Stimulated activated CD8-positive, alpha-beta memory T cell treated with anti-CD3 and anti-CD28 coated beads, Interleukin-2, amount 100 ng/mL, for 48 hours (primary cell): Measurements from ENCODE around the gene TGM5.
"Not testable (repeated sequence)": the region's sequence is repeated elsewhere in the genome, so short reads cannot be mapped to it uniquely, and the experiment has no call there.

Experiments
- DNase-seq, 2 donors: peaks; one replicate each; pipeline ENCODE4 v3.0.0-alpha.2; 2020; ENCODE audit warnings: low read depth in 2 of 2

The TGM5 gene

DNA sequence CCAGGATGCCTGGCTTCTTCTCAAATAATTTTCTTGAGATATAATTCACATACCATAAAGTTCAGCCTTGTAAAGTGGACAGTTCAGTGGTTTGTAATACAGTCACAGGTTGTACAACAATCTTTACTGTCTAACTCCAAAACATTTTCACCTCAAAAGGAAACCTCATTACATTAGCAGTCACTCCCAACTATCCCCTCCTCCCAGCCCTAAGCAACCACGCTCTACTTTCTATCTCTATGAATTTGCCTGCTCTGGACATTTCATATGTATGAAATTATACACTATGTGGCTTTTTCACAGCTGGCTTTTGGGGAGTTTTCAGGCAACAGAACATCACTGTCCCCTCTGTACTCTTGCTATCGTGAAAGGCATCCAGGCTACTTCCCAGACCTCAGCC is 17.5 kb downstream of the TGM5 start:
- no peak for DNase-seq

DNA sequence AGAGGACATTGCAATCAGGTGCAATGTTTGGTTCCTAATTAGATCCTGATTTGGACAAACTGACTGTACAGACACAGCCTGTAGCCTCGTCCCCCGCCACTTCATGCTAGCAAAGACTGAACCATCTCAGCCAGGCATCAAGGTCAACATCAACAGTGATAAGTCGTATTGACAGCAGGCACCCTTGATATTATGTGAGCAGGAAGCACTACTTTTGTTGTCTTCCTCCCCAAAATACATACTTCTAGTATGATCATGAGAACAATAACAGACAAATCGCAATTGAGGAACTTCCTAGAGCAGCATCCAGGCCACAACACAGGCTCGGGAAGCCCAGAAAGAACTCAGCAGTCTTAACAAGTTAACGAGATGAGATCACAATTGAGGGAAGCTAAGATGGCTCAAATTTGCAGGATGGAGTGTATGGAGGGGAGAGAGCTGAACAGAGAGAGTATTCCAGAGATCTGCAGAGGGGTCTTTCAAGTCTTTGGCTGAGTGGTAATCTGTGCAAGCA is 20.4 kb downstream of the TGM5 start:
- no peak for DNase-seq

DNA sequence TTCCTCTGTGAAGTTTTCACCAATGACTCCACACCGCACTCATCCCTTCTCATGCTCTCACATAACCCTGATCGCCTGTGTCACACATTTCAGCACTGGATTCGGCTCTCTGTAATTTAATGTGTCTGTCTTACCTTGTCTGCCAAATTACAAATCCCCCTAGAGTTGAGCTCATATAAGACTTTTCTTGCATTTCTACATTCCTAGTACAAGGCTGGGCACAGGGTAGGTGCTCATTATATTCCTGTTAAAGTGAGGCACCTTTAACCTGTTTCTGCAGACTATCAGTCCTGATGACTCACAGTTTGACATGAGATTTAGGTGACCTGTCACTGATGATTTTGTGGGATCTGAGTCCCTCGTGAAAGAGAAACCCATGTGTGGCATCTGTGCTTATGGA is 22.6 kb downstream of the TGM5 start:
- DNase-seq = no peak

DNA sequence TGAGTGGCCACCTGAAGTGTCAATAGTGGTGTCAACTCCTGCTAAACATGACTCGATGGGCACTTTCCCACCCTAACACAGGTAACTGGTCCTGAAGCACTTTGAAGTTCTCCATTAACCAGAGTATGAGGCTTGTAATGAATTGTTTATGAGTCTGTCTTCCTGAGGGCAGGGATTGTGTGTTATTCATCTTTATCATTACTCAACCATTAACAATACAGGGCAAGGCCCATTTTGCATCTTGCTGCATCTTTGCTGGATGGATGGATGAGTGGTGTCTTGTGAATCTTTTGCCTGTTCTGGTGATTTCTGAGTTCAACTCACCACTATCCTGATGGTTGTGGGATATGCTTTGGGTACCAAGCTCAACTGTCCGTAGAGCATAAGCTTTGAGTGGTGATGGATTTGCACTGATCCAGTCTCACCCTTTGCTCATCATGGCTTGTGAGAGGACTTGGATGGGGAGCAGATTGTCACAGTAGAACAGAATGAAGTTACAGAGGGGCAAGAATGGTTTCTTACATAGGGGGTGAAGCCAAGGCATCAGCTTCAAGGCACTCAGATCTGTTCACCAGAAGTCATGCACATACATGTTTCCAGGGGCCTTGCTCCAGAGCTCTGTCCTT is 23.6 kb downstream of the TGM5 start:
- no peak for DNase-seq

DNA sequence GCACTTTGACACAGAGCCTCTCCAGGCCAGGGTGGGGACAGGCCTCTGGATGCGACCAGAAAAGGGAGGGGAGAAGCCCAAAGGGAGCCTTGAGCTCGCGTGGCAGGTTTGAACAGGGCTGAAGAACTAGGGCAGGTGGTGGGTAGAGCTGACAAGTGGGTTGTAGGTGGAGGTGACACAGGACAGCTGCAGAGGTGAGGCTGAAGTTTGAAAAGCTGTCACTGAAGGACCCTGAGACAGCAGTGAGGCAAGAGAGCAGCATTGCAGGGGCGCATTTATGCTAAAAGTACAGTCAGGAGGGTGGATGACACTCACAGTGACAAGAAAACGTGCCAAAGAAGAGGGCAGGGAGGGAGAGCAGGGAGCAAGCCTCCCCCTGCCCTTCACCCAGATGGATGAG is 24.1 kb downstream of the TGM5 start:
- no peak for DNase-seq

DNA sequence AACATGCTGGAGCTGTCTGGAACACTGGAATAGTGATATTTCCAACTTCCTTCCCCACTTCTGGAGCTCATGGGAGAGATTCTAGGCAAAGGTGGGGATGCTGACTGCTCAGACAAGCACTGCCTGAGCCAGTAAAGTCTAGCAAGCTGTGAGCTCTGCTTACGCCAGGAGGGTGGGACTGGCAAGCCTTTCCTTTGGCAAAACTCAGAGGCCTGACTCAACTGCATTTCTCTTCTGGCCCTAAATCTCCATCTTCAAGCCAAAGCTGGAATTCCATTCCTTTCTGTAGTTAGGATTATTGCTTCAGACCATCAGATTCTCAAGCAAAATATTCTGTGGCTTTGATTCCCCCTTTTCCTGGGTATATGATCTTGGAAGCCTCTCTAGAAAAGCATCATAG is 25.6 kb downstream of the TGM5 start:
- no peak for DNase-seq

DNA sequence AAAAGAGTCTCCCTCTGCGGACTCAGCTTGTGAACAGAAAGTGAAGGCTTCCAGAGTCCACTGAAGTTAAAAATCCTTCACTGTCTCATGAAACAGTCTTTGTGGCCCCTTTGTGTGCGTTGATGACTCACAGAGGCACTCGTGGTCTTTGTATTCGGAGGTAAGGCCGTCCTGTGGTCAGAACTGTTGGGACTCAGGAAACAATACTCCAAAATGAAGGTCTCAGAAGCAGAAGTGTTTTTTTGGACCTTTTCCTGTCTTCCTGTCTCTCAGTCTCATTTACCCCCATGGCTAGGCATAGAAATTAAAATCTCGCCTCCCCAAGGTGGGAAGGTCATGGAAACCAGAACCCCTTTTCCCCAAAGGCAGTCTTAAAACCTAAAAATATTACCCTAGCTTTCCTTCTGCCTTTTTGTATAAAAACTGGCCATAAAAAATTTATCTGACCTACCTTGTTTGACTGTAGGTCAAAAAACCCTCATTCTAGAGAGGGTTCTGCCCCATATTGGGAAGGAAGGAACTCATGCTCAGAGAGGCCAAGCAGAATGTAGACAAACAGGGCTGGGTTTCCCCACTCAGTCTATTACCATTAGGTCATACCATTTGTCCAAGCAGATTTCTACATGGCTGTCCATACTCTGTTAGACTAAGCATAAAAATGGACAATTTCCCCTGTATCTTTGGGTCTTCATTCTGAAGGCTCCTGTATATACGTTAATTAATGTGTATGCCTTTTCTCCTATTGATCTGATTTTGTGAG is 26.8 kb downstream of the TGM5 start:
- DNase-seq = no peak

DNA sequence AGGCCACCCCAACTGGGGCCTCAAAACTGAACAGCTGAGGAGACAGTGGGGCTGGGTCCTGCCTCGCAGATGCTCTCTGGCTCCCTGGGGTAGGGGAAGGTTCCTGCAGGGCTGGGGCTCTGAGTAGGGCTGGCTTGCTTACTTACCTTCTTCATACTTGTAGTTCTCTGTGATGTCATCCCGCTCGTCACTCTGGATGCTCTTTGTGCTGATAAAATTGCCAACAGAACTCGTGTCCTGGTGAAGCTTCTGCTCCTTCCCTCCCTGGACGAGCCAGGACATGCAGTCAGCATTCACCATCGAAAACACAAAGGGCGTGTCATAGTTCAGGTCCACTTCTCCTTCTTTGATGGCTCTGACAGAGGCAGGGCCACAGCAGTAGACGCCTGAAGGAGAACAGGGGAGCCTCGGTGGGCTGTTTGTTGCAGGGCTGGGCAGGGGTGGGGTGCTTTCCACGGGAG is 28.0 kb downstream of the TGM5 start:
- DNase-seq = no peak

DNA sequence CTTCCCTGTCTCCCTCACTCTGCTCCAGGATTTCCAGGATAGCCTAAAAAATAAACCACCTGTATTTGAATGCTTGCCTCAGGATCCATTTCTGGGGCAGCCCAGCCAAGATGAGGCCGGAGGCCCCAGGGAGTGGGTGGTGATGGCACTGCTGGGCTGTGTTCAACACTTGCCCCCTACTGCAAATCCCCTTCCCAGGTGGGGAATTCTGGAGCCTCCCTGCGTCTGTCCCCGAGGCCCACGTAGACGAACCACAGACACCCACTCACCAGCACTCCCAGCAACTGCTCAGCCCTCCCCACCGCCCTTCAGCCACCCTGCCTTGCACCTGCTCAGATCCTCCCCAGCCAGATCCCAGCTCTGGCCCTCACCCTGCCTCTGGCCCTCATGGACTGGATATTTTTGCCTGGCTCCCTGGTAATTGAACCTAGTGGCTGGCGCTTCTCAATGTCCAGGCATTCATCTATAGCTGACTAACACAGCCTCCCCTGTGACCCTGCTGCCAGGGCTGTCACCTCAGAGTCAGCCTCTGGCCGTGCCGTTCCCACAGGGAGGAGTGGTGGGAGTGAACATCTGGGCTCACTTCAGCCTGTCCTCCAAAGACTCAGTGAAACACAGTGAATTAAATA is 28.8 kb downstream of the TGM5 start:
- DNase-seq = no peak

DNA sequence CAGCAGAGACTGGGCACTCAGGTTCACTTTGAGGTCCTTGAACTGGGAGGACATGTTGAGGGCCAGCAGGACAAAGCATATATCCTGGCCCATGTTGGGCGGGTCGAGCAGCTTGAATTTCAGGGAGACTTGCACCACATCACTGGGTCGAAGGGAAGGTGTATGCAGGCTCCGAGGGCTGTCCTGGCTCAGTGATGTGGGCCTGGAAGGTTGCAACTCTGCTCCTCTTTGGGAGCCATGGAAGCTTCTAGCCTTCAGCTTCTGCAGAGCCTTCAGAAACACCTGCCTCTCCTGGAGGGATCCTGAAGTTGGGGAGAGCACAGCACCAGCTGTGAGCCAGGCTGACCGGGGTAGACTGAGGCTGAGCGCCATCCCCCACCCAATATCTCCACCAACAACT is 31.2 kb downstream of the TGM5 start:
- no peak for DNase-seq

DNA sequence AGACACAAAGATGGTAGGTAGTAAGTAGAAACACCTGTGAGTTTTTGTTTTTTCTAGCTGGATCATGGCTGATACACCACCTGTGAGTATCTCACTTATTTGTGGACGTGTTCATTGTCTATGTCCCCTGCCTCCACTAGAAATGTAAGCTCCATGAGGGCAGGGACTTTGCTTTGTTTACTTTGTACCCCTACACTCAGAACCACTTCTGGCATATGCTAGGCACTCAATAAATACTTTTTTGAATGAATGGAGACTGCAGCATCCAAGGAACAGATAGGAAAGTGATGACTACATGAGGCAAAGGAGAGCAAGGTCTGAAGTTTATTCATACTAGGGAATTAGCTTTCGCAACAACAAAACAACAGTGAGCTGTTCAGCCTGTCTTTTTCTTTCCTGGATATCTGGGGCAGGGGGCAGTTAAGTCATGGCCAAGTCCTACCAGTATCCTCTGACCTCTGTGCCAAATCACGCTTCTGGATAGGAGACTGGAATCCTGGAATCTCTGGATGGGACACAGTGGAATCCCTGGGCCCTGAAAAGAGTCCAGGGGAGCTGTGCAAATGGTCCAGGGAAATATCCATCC is 34.3 kb downstream of the TGM5 start:
- DNase-seq = no peak

DNA sequence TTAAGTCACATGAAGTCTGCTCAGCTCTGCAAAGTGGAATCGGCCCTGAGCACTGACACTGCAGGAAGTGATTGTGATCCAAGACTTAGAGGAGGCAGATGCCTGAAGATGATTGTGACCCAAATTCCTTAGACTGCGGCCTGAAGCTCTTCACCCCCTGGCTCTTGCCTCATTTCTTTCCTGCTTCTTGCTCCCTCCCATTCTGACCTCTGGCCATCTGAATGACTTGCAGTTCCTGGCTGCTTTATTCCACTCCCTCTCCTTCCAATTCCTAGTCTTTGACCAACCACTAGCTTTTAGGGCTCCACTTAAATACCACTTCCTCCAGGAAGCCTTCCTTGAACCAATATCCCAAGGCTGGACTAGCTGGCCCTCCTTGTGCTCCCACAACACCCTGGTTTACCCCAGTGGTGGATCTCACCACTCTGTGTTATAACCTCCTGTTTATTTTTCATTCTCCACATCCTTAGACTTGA is 36.0 kb downstream of the TGM5 start:
- no peak for DNase-seq

DNA sequence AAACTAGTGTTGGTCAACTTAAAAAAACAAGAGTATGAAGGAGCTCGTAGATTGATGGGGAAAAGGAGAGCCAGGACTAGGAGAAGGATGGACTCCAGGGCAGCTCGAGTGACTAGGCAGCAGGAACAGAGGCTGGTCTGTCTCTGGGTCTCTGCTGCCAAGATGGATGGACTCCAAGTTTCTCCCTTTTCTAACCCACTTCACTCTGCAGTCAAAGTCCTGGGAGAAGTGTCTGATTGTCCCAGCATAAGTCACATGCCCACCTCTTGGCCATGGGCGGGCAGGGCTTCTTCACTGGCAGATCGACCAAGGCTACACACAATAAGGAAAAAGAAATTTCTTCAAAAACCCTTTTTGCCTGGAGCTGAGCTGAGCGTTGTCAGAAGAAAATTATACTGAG is 36.8 kb downstream of the TGM5 start:
- no peak for DNase-seq

DNA sequence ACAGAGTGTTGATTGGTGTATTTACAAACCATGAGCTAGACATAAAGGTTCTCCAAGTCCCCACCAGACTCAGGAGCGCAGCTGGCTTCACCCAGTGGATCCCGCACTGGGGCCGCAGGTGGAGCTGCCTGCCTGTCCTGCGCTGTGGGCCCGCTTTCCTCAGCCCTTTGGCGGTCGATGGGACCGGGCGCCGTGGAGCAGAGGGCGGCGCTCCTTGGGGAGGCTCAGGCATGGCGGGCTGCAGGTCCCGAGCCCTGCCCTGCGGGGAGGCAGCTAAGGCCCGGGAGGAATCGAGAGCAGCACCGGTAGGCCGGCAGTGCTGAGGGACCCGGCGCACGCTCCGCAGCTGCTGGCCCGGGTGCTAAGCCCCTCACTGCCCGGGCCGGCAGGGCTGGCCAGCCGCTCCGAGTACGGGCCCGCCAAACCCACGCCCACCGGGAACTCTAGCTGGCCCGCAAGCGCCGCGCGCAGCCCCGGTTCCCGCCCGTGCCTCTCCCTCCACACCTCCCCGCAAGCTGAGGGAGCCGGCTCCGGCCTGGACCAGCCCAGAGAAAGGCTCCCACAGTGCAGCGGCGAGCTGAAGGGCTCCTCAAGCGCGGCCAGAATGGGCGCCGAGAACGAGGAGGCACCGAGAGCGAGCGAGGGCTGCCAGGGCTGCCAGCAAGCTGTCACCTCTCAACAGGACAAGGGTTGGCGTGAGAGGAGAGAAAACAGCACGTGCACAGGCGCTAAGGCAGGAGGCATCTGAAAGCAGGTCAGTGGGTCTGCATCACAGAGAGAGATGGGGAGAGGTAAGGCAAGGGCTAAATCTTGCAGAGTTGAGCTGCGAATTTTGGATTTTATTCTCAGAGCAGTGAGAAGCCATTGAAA is 40.1 kb downstream of the TGM5 start:
- no peak for DNase-seq

DNA sequence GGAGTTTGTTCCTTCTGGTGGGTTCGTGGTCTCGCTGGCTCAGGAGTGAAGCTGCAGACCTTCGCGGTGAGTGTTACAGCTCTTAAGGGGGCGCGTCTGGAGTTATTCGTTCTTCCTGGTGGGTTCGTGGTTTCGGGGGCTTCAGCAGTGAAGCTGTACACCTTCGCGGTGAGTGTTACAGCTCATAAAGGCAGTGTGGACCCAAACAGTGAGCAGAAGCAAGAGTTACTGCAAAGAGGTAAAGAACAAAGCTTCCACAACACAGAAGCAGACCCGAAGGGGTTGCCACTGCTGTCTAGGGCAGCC is 40.8 kb downstream of the TGM5 start:
- DNase-seq = not testable (repeated sequence)

DNA sequence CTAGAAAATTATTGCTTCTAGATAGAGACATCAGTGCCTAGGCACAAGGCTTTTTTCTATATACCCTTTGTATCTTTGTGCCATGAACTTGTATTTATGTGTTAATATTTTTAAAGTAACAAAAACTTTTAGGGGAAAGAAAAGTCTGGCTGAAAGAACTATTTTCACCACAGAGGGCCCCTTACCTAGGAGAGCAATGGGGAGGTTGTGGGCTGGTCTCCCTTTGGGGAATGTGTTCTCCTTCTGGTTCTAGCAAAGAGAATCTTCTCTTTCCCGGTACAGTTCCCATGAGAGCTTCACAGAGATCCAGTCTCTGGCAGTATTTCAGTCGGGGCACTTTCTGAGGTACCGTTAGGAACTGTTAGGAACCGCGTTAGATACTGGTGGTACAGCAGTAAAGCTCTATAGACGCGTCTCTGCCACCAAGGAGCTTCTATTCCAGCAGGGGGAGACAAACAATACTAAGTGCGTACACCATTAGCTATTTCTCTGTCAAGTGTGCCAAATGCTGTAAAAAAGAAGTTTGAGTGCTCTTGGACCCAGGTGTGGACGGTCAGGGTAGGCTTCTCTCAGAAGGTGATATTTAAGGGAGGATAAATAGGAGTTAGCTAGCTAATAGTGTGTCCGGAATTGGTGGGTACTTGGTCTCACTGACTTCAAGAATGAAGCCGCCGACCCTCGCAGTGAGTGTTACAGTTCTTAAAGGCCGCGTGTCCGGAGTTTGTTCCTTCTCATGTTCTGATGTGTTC is 41.4 kb downstream of the TGM5 start:
- no peak for DNase-seq

DNA sequence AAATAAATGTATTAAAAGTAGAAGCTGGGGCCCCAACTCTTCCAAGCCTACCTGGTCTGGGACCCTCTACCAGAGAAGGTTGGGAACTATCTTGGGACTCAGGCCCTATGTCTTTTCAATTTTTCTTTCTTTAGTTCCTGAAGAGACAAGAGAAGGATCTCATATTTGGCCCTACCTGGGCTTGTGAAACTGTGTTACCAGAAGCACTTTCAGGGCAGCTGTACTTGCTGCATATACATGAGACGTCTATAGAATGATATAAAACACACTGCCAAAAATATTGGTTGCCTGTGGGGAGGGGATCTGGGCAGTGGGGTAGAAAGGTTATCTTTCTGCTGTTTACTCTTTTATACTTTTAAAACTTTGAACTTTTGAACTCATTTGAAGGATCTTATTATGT is 45.3 kb downstream of the TGM5 start:
- no peak for DNase-seq

DNA sequence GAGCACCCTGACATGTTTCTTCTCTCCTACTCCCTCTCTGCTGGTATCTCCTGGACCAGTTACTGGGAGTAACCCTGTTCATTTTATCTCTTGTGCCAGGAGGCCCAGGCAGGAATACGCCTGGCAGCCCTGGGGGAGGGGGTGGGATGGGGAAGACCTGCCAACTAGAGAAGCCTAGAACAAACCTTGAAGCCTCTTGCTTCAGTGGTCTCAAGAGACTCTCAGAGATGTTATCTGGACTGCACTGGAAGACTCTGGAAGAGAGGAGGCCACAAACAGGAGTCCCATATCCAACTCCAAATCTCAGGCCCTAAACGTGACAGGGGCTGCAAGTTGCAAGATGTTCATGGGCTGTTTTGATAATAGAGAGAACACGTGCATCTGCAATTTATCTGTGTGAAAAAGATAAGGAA is 45.7 kb downstream of the TGM5 start, which contains the start of gene EPB42:
Gene EPB42, minus strand, starts transcription at position 28 of the 413 bp plus-strand sequence. CDS start 193 bp downstream, outside the sequence.
- no peak for DNase-seq

DNA sequence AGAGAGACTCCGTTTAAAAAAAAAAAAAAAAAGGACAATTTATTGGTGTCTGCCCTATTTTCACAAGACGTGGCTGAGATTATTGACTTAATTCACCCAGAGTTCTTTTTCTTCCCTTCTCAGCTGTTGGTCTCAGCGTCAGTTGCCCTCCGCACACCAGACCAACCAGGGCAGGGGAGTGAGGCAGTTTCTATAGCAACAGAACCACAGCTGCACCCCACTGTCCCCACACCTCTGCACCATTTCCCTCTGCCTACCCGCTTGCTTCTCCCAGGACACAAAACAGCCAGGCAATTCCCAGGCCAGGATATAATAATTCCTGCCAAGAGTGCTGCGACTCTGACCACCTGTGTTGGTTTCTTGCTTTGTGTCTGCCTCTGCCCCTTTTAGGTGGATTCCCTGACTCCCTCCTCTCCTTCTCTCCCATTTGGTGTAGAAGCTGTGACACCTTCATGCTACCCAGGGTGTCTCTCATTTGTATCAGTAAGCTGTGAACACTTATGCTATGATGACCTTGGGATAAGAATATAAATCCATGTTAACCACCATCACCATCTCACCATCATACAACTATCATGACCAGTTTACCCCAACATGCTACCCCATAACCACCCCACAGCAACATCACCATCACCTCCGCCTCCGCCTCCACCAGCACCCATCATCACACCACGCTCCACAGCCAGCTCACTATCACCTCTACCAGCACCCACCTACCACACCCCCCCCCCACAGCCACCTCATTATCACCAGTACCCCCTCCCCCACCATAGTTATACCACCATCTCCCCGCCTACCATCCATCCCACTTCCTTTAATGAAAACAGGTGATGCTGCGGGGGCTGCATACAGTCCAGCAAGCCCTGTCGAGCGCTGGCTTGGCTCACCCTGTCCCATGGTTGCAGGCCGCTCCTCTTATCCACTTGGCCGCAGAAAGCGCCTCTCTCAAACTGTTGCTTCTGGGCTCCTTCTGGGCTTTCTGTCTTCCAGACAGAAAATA is 46.5 kb downstream of the TGM5 start:
- no peak for DNase-seq
